Lung (tissue), 12 donors: ENCODE results near the gene CMSS1. TPM values are rescaled to one million over a fixed set of nuclear protein-coding genes. Genes with fewer than 3 reads are reported as not detected.
A peak's percentile ranks its signal among the peaks of the same experiment; 100 is the strongest.

Source experiments
- ATAC-seq: fragments of 200-7000 bp; cut with Tn5 transposase; one replicate; pipeline ENCODE4 v1.9.1; 2020; ENCODE audit warnings: moderate number of reproducible peaks; ENCODE audit not compliant: insufficient read depth, low FRiP score
- DNase-seq, 3 donors: peaks; one replicate each; pipeline ENCODE4 v3.0.0-alpha.2; 2013 to 2017
- H3K27ac ChIP-seq, 2 donors: one replicate each; pipeline ENCODE4 v1.5.1; 2013; ENCODE audit warnings: mild to moderate bottlenecking in 2 of 2, moderate library complexity in 2 of 2, control low read depth in 1 of 2, inconsistent platforms in 1 of 2, low read depth in 1 of 2, low read length in 1 of 2
- H3K27me3 ChIP-seq, 3 donors: one replicate each; pipeline ENCODE4 v1.5.1; 2013; ENCODE audit warnings: low read length in 2 of 3; ENCODE audit not compliant: control insufficient read depth in 3 of 3, insufficient read depth in 3 of 3
- H3K36me3 ChIP-seq, 4 donors: one replicate each; pipeline ENCODE4 v1.5.1; 2013; ENCODE audit warnings: low read length in 4 of 4, mild to moderate bottlenecking in 1 of 4, moderate library complexity in 1 of 4; ENCODE audit not compliant: control insufficient read depth in 4 of 4, insufficient read depth in 4 of 4
- H3K4me1 ChIP-seq, 5 donors: one replicate each; pipeline ENCODE4 v1.5.1; 2013; ENCODE audit warnings: low read length in 5 of 5, mild to moderate bottlenecking in 2 of 5, moderate library complexity in 1 of 5; ENCODE audit not compliant: control insufficient read depth in 5 of 5, insufficient read depth in 5 of 5
- H3K4me3 ChIP-seq: one replicate; pipeline ENCODE4 v1.5.1; 2013; ENCODE audit warnings: mild to moderate bottlenecking, control low read depth, moderate library complexity
- H3K9ac ChIP-seq, 2 donors: one replicate each; pipeline ENCODE4 v1.5.1; 2013; ENCODE audit warnings: low read length in 2 of 2, control low read depth in 1 of 2; ENCODE audit not compliant: insufficient read depth in 1 of 2
- H3K9me3 ChIP-seq, 4 donors: one replicate each; pipeline ENCODE4 v1.5.1; 2013; ENCODE audit warnings: low read length in 3 of 4, mild to moderate bottlenecking in 1 of 4, moderate library complexity in 1 of 4; ENCODE audit not compliant: control insufficient read depth in 4 of 4, insufficient read depth in 3 of 4
- WGBS, 2 donors: extraction: QIAGEN DNeasy Blood & Tissue Kit; methylation state at CpG; one replicate each; pipeline ENCODE4 v1.1.7; 2013; 5-methylcytosine and 5-hydroxymethylcytosine counted together
- polyA plus RNA-seq, 2 donors: library from polyadenylated mRNA; stranded (reverse); fragments of 200-250 nt; gene quantifications; one replicate each; pipeline ENCODE4 v1.2.1, GENCODE V29; 2013
- total RNA-seq, 2 donors: library from RNA; depleted of rRNA in 1 of 2; stranded (reverse); fragments of >200 nt in 1 of 2; gene quantifications; one replicate each; pipeline ENCODE4 v1.2.1, GENCODE V29; 2014 to 2021
- TF ChIP-seq, protein P1 (sequence below): IDR thresholded peaks from 2 replicates; pipeline ENCODE4 v1.5.1; 2012; ENCODE audit warnings: mild to moderate bottlenecking; ENCODE audit errors: control extremely low read depth, extremely low read depth
- donor health status: control.
- donor health status: control.
- donor health status: Bipolar disorder and iron deficiency.
- donor health status: healthy.
- donor health status: DM: yes; HTN: yes; CAD: no.

The CMSS1 gene
- total and polyA plus RNA-seq, 4 donors, result 12.3 to 28.9 (median 22.6) TPM

DNA sequence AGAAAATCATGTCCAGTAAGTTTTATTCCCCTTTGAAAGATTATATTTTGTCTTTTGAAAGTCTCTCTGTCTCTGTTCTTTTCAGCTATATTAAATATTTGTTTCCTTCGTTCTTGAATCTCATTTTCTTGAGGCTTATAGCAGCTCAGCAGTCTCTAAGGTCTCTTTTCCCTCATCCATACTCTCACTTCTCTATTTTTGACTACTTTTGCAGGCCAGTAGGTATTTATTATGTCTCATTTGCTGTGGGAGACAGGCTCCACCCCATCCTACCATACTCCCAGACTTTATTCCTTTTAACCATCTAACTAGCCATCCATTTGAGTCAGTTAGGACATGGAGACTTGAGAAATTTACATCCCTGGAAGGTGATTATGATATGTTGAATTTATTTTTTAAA is 225.6 kb downstream of the CMSS1 start:
- DNase-seq (no peak), ATAC-seq (no peak)
- peak overlapping the region in 1 of 2 donors; percentile 99 for H3K27ac ChIP-seq
- TF ChIP-seq, protein P1, sequence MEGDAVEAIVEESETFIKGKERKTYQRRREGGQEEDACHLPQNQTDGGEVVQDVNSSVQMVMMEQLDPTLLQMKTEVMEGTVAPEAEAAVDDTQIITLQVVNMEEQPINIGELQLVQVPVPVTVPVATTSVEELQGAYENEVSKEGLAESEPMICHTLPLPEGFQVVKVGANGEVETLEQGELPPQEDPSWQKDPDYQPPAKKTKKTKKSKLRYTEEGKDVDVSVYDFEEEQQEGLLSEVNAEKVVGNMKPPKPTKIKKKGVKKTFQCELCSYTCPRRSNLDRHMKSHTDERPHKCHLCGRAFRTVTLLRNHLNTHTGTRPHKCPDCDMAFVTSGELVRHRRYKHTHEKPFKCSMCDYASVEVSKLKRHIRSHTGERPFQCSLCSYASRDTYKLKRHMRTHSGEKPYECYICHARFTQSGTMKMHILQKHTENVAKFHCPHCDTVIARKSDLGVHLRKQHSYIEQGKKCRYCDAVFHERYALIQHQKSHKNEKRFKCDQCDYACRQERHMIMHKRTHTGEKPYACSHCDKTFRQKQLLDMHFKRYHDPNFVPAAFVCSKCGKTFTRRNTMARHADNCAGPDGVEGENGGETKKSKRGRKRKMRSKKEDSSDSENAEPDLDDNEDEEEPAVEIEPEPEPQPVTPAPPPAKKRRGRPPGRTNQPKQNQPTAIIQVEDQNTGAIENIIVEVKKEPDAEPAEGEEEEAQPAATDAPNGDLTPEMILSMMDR, result no peak
- 71 to 89% methylated on average over 1 of the region's 1 CpG for WGBS, 2 donors
- H3K27me3 ChIP-seq, result no peaks in the 10 kb centered on the region
- H3K4me1 ChIP-seq, result peaks cover 2 to 22% (median 16%) of the 10 kb centered on the region in 5 donors
- H3K36me3 ChIP-seq, result no peaks in the 10 kb centered on the region
- H3K9ac ChIP-seq, result no peak overlapping the region
- H3K4me3 ChIP-seq, result no peak overlapping the region
- no peaks in the 10 kb centered on the region for H3K9me3 ChIP-seq

DNA sequence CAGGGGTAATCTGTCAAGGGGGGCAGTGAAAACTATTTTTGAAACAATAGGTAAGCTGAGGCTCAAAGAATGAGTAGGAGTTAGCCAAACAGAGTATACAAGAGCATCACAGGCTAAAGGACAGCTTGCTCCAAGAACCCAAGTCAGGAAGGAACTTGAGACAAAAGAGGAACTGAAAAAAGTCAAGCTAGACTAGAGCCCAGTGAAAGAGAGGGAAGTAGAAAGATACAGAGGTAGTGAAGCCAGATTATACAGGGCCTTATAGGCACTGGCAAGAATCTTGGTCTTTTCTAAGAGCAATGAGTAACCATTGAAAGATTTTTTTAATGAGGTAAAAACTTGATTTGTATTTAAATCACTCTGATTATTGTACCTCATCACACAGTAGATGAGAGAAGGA is 226.7 kb downstream of the CMSS1 start:
- H3K27me3 ChIP-seq, result no peaks in the 10 kb centered on the region
- H3K4me1 ChIP-seq, result peaks cover 2 to 22% (median 16%) of the 10 kb centered on the region in 5 donors
- no peaks in the 10 kb centered on the region for H3K9me3 ChIP-seq
- H3K36me3 ChIP-seq, result no peaks in the 10 kb centered on the region
- TF ChIP-seq, protein P1, result no peak
- no peak overlapping the region for H3K9ac ChIP-seq
- DNase-seq (no peak), ATAC-seq (no peak)
- H3K4me3 ChIP-seq, result no peak overlapping the region
- peak overlapping the region in 1 of 2 donors; percentile 40 for H3K27ac ChIP-seq

DNA sequence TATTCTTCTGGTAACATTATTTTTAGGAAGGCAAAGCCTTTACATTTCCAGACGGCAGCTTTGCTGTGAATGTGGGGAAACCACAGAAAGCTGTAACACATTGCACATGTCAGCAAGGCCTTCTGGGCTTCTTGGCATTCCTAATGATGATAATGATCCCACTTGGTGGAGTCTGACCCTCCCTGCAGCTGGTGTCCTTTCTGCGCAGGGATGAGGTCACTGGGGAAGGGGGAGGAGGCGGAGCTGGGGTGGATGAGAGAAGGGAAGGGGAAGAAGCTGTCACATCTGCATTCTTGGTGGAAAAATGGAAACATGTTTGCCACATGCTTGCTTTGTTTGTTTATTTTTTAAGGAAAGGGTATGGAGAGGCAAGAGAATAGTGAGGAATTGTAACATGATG is 228.0 kb downstream of the CMSS1 start:
- TF ChIP-seq, protein P1, result no peak
- peak overlapping the region in 1 of 2 donors; percentile 51 for H3K27ac ChIP-seq
- no peak overlapping the region for H3K4me3 ChIP-seq
- ATAC-seq (no peak), DNase-seq (peak; percentile 48 to 57 (median 55))
- WGBS, 2 donors, result 60 to 65% methylated on average over 3 of the region's 3 CpGs
- peaks cover under 1 to 16% (median 8%) of the 10 kb centered on the region in 5 donors for H3K4me1 ChIP-seq
- H3K36me3 ChIP-seq, result no peaks in the 10 kb centered on the region
- H3K9ac ChIP-seq, result no peak overlapping the region
- no peaks in the 10 kb centered on the region for H3K9me3 ChIP-seq
- H3K27me3 ChIP-seq, result no peaks in the 10 kb centered on the region

DNA sequence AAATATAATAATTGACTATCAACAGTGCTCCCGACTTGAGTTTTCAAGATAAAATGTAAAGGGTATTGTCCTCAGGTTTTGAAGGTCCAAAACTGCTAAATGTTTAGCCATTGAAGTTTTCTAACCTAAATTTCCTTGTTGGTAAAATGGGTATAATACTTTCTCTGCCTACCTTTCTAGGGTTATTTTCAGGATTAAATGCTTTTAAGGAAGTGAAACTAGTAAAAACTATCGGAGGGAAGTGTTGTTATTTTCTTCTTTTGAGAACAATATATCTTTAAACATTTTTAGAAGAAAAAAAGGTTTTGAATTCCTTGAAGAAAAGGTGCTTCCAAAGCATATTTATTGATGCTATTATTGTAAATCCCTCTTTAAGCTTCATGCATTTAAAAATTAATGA is 229.3 kb downstream of the CMSS1 start:
- no peak overlapping the region for H3K27ac ChIP-seq
- peaks cover 0 to 10% (median under 1%) of the 10 kb centered on the region in 5 donors for H3K4me1 ChIP-seq
- H3K27me3 ChIP-seq, result no peaks in the 10 kb centered on the region
- H3K9ac ChIP-seq, result no peak overlapping the region
- no peak overlapping the region for H3K4me3 ChIP-seq
- TF ChIP-seq, protein P1, result no peak
- no peaks in the 10 kb centered on the region for H3K9me3 ChIP-seq
- DNase-seq (no peak), ATAC-seq (no peak)
- H3K36me3 ChIP-seq, result no peaks in the 10 kb centered on the region
- 44 to 49% methylated on average over 2 of the region's 2 CpGs for WGBS, 2 donors
